Measurements from ENCODE around the gene CCL8. TPM values are rescaled to one million over a fixed set of nuclear protein-coding genes. Genes with fewer than 3 reads are reported as not detected.

The CCL8 gene
- total and polyA plus RNA-seq, 2 experiments from 2014 or later, result 1.6 TPM; not detected in 1

GRCh38 chr17:34368946-34369500 is 49.8 kb downstream of the CCL8 start:
- Histone ChIP-seq H2AFZ (no peak overlapping the region), H4K20me1 (ENCODE audit: insufficient read depth, poor library complexity, severe bottlenecking) (no peaks in the 10 kb centered on the region), H3K9me3 (ENCODE audit: low read depth) (no peaks in the 10 kb centered on the region), H3K9me2 (replicated peaks; ENCODE audit: insufficient read depth) (no peaks in the 10 kb centered on the region), H3K4me3 (no peak overlapping the region), H3K4me1 (ENCODE audit: insufficient read depth) (peaks cover 11% of the 10 kb centered on the region), H3K27me3 (peaks cover 10% of the 10 kb centered on the region), H3K27ac (no peak overlapping the region), H3K4me2 (no peak overlapping the region), H3K36me3 (replicated peaks; ENCODE audit: insufficient read depth, low read depth) (no peaks in the 10 kb centered on the region), H3K79me2 (no peaks in the 10 kb centered on the region)
- DNase-seq (ENCODE audit: low spot score), result no peak
- TF ChIP-seq EZH2 (IDR thresholded peaks at IDR 0.05; ENCODE audit: borderline replicate concordance) (no peak), EZH2phosphoT487 (IDR thresholded peaks at IDR 0.05; ENCODE audit: low read depth, severe bottlenecking, unreplicated experiment) (no peak), CTCF (IDR thresholded peaks at IDR 0.05; ENCODE audit: poor library complexity) (no peak)
- WGBS (ENCODE audit: low lambda C conversion rate, missing lambda C conversion rate), result 66% methylated on average over 4 of the region's 4 CpGs

GRCh38 chr17:34369571-34369970 is 50.3 kb downstream of the CCL8 start:
- Histone ChIP-seq H3K27ac (no peak overlapping the region), H3K36me3 (replicated peaks; ENCODE audit: insufficient read depth, low read depth) (no peaks in the 10 kb centered on the region), H3K4me1 (ENCODE audit: insufficient read depth) (peaks cover 11% of the 10 kb centered on the region), H3K4me2 (no peak overlapping the region), H2AFZ (no peak overlapping the region), H4K20me1 (ENCODE audit: insufficient read depth, poor library complexity, severe bottlenecking) (no peaks in the 10 kb centered on the region), H3K4me3 (no peak overlapping the region), H3K79me2 (no peaks in the 10 kb centered on the region), H3K9me2 (replicated peaks; ENCODE audit: insufficient read depth) (no peaks in the 10 kb centered on the region), H3K27me3 (peaks cover 10% of the 10 kb centered on the region), H3K9me3 (ENCODE audit: low read depth) (no peaks in the 10 kb centered on the region)
- TF ChIP-seq EZH2 (IDR thresholded peaks at IDR 0.05; ENCODE audit: borderline replicate concordance) (no peak), EZH2phosphoT487 (IDR thresholded peaks at IDR 0.05; ENCODE audit: low read depth, severe bottlenecking, unreplicated experiment) (no peak), CTCF (IDR thresholded peaks at IDR 0.05; ENCODE audit: poor library complexity) (no peak)
- WGBS (ENCODE audit: low lambda C conversion rate, missing lambda C conversion rate), result 89% methylated on average over 3 of the region's 3 CpGs
- DNase-seq (ENCODE audit: low spot score), result no peak

- Histone ChIP-seq H3K79me2 (no peaks in the 10 kb centered on the region), H3K27ac (peak overlapping the region; percentile 76), H3K4me3 (no peak overlapping the region), H3K27me3 (peaks cover 2% of the 10 kb centered on the region), H3K4me1 (ENCODE audit: insufficient read depth) (peaks cover 11% of the 10 kb centered on the region), H3K4me2 (no peak overlapping the region), H4K20me1 (ENCODE audit: insufficient read depth, poor library complexity, severe bottlenecking) (no peaks in the 10 kb centered on the region), H3K9me2 (replicated peaks; ENCODE audit: insufficient read depth) (no peaks in the 10 kb centered on the region), H3K9me3 (ENCODE audit: low read depth) (no peaks in the 10 kb centered on the region), H2AFZ (no peak overlapping the region), H3K36me3 (replicated peaks; ENCODE audit: insufficient read depth, low read depth) (no peaks in the 10 kb centered on the region)
- TF ChIP-seq EZH2 (IDR thresholded peaks at IDR 0.05; ENCODE audit: borderline replicate concordance) (no peak), CTCF (IDR thresholded peaks at IDR 0.05; ENCODE audit: poor library complexity) (no peak), EZH2phosphoT487 (IDR thresholded peaks at IDR 0.05; ENCODE audit: low read depth, severe bottlenecking, unreplicated experiment) (no peak)
- no peak for DNase-seq (ENCODE audit: low spot score)
- WGBS (ENCODE audit: low lambda C conversion rate, missing lambda C conversion rate), result 92% methylated on average over 5 of the region's 5 CpGs
These were observed 51.3 kb downstream of the CCL8 start for GRCh38 chr17:34370376-34370996.

Data from hepatocyte (in vitro differentiated cells).